Panc1 (cell line): ENCODE measurements around the gene BLOC1S6. TPM values are rescaled to one million over a fixed set of nuclear protein-coding genes. Genes with fewer than 3 reads are reported as not detected.

Source experiments
- ATAC-seq: fragments of 200-7000 bp; cut with Tn5 transposase; 2 replicates; pipeline ENCODE4 v1.9.1; 2020; ENCODE audit warnings: mild to moderate bottlenecking, moderate library complexity
- BruUV-seq: library from RNA; stranded (reverse); fragments of 400-500 nt; replicated peaks from 2 replicates; lab custom pipeline; 2021; lab: Mats Ljungman, UMichigan
- CTCF ChIA-PET: fragments of 300-600 bp; sonication (Branson Sonifier 250); formaldehyde crosslinking; loops from one replicate; lab custom pipeline; 2022; ENCODE audit warnings: antibody characterized with exemption; lab: Charles Lee
- POLR2A ChIA-PET: fragments of 300-600 bp; sonication (Branson Sonifier 250); formaldehyde crosslinking; loops from one replicate; lab custom pipeline; 2022; ENCODE audit warnings: antibody characterized with exemption; lab: Charles Lee
- DNase-seq: peaks from one replicate; pipeline ENCODE4 v3.0.0-alpha.2; 2010; ENCODE audit warnings: low read depth, low spot score
- H3K27ac ChIP-seq: 2 replicates; pipeline ENCODE4 v1.5.1; 2011; ENCODE audit warnings: mild to moderate bottlenecking, low read length, inconsistent platforms
- H3K27me3 ChIP-seq: fragments of 200-500 bp; sonication (Bioruptor generic); 2 replicates; pipeline ENCODE4 v1.6.0; 2014; ENCODE audit warnings: low read length, inconsistent platforms; ENCODE audit not compliant: control insufficient read depth, insufficient read depth
- H3K36me3 ChIP-seq: fragments of 200-500 bp; sonication (Bioruptor generic); 2 replicates; pipeline ENCODE4 v1.5.1; 2014; ENCODE audit warnings: inconsistent platforms, mild to moderate bottlenecking, low read length, moderate library complexity; ENCODE audit not compliant: control insufficient read depth, insufficient read depth
- H3K4me1 ChIP-seq: 2 replicates; pipeline ENCODE4 v1.5.1; 2011; ENCODE audit warnings: inconsistent platforms, mild to moderate bottlenecking, low read length, moderate library complexity; ENCODE audit not compliant: control insufficient read depth, insufficient read depth
- H3K4me3 ChIP-seq, 2 experiments: 2 replicates each; pipeline ENCODE4 v1.5.1; 2011 to 2012; ENCODE audit warnings: low read depth in 2 of 2, low read length in 2 of 2, mild to moderate bottlenecking in 2 of 2, inconsistent platforms in 1 of 2, moderate library complexity in 1 of 2
- H3K9me3 ChIP-seq: fragments of 200-500 bp; sonication (Bioruptor generic); 2 replicates; pipeline ENCODE4 v1.5.1; 2014; ENCODE audit warnings: low read depth, mild to moderate bottlenecking, inconsistent platforms, low read length, moderate library complexity; ENCODE audit not compliant: control insufficient read depth, insufficient read depth
- POLR2AphosphoS5 ChIP-seq: IDR thresholded peaks from 2 replicates; pipeline ENCODE4 v1.6.1; 2012; ENCODE audit warnings: mild to moderate bottlenecking, low read depth, low read length, moderate library complexity
- SIN3A ChIP-seq: IDR thresholded peaks from 2 replicates; pipeline ENCODE4 v1.6.1; 2012; ENCODE audit warnings: low read depth, mild to moderate bottlenecking, low read length, moderate library complexity, borderline replicate concordance; ENCODE audit not compliant: insufficient read depth
- TCF7L2 ChIP-seq: IDR thresholded peaks from 2 replicates; pipeline ENCODE4 v1.6.1; 2011; ENCODE audit warnings: mild to moderate bottlenecking, low read depth, low read length, inconsistent platforms
- in situ Hi-C: cut with HindIII; loops from 2 replicates; pipeline ENCODE4 v1.10.0; 2016; ENCODE audit warnings: low sequenced_read_pairs, low pct_unique_long_range_greater_than_20kb
- intact Hi-C: fragments of 100-400 bp; cut with micrococcal nuclease; formaldehyde crosslinking; loops from one replicate; pipeline ENCODE4 v1.10.0; 2022; ENCODE audit not compliant: unreplicated experiment
- total RNA-seq: library from RNA; stranded (reverse); gene quantifications from one replicate; pipeline ENCODE4 v1.2.1, GENCODE V29; 2021; ENCODE audit not compliant: unreplicated experiment
- TF ChIP-seq, protein P1 (sequence below), 2 experiments: IDR thresholded peaks; 2 replicates each; pipeline ENCODE4 v1.6.1; 2011 to 2012; ENCODE audit warnings: low read depth in 2 of 2, control low read depth in 1 of 2, low read length in 1 of 2, mild to moderate bottlenecking in 1 of 2, moderate library complexity in 1 of 2; ENCODE audit not compliant: insufficient read depth in 1 of 2
- TF ChIP-seq, protein P2 (sequence below): fragments of 450-650 bp; IDR thresholded peaks from 2 replicates; pipeline ENCODE4 v1.5.1; 2017; ENCODE audit warnings: mild to moderate bottlenecking

The BLOC1S6 gene
- total RNA-seq, 1 experiment from 2014 or later, result 52.0 TPM

DNA sequence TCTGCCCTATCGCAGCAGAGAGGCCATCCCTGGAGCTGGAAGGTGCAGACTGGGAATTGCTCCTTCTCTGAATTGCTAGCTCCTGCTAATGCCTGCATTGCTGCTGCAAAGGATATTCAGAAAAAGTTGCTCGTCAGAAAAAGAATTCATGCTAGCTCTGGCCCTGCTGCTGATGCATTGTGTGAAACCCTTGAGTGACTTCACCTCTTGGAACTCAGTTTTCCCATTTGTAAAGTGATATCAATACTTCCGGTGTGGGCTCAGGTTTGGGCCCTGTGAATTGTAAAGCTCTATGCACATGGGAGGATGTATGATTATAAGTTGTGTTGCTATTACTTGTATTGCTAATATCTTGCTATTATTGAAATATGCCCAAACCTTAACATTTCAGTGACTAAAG, 59.0 kb downstream of the BLOC1S6 start:
- no peak for DNase-seq

DNA sequence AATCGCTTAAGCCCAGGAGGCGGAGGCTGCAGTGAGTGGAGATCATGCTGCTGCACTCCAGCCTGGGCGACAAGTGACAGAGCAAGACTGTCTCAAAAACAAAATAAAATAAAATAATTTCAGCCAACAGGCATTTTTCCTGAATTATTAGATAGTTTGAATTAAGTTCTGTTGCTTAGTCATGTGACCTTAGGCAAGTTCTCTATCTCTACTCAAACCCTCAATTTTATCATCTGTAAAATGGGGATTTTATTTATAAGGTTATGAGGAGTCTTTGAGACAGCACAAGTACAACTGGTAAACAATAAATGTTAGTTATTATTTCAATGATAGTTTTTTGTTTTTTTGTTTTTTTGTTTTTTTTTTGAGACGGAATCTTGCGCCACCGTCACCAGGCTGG, 60.6 kb downstream of the BLOC1S6 start:
- POLR2A ChIA-PET, result no interaction called here
- no peak for ATAC-seq
- CTCF ChIA-PET, result no interaction called here
- Histone ChIP-seq H3K36me3 (no peaks in the 10 kb centered on the region), H3K4me1 (peaks cover 37% of the 10 kb centered on the region), H3K27ac (peak overlapping the region; percentile 69; the same call in 1 of the 2 replicates), H3K27me3 (no peaks in the 10 kb centered on the region), H3K9me3 (no peaks in the 10 kb centered on the region), H3K4me3 (no peak overlapping the region)
- no TSS peak for BruUV-seq
- DNase-seq, result no peak
- TF ChIP-seq TCF7L2 (no peak), POLR2AphosphoS5 (no peak), SIN3A (no peak)
- TF ChIP-seq, protein P1, sequence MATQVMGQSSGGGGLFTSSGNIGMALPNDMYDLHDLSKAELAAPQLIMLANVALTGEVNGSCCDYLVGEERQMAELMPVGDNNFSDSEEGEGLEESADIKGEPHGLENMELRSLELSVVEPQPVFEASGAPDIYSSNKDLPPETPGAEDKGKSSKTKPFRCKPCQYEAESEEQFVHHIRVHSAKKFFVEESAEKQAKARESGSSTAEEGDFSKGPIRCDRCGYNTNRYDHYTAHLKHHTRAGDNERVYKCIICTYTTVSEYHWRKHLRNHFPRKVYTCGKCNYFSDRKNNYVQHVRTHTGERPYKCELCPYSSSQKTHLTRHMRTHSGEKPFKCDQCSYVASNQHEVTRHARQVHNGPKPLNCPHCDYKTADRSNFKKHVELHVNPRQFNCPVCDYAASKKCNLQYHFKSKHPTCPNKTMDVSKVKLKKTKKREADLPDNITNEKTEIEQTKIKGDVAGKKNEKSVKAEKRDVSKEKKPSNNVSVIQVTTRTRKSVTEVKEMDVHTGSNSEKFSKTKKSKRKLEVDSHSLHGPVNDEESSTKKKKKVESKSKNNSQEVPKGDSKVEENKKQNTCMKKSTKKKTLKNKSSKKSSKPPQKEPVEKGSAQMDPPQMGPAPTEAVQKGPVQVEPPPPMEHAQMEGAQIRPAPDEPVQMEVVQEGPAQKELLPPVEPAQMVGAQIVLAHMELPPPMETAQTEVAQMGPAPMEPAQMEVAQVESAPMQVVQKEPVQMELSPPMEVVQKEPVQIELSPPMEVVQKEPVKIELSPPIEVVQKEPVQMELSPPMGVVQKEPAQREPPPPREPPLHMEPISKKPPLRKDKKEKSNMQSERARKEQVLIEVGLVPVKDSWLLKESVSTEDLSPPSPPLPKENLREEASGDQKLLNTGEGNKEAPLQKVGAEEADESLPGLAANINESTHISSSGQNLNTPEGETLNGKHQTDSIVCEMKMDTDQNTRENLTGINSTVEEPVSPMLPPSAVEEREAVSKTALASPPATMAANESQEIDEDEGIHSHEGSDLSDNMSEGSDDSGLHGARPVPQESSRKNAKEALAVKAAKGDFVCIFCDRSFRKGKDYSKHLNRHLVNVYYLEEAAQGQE (IDR thresholded peaks at IDR 0.05; ENCODE audit: insufficient read depth in 1 of 2, low read depth in 2 of 2, low read length in 1 of 2), result no peak
- TF ChIP-seq, protein P2, sequence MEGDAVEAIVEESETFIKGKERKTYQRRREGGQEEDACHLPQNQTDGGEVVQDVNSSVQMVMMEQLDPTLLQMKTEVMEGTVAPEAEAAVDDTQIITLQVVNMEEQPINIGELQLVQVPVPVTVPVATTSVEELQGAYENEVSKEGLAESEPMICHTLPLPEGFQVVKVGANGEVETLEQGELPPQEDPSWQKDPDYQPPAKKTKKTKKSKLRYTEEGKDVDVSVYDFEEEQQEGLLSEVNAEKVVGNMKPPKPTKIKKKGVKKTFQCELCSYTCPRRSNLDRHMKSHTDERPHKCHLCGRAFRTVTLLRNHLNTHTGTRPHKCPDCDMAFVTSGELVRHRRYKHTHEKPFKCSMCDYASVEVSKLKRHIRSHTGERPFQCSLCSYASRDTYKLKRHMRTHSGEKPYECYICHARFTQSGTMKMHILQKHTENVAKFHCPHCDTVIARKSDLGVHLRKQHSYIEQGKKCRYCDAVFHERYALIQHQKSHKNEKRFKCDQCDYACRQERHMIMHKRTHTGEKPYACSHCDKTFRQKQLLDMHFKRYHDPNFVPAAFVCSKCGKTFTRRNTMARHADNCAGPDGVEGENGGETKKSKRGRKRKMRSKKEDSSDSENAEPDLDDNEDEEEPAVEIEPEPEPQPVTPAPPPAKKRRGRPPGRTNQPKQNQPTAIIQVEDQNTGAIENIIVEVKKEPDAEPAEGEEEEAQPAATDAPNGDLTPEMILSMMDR, result no peak
- intact Hi-C loops, result no loop called here
- in situ Hi-C loops, result no loop called here

More for the DNA sequence above, 59.0 kb downstream of the BLOC1S6 start:
- Histone ChIP-seq H3K9me3 (no peaks in the 10 kb centered on the region), H3K36me3 (no peaks in the 10 kb centered on the region), H3K27ac (peak overlapping the region; percentile 89), H3K27me3 (no peaks in the 10 kb centered on the region), H3K4me3 (peak overlapping the region in 1 of 2 experiments; percentile 38; a peak in 2 of 4 replicates), H3K4me1 (peaks cover 52% of the 10 kb centered on the region)
- TF ChIP-seq TCF7L2, result no peak
- TF ChIP-seq, protein P1 (IDR thresholded peaks at IDR 0.05; ENCODE audit: insufficient read depth in 1 of 2, low read depth in 2 of 2, low read length in 1 of 2), result no peak
- no peak for TF ChIP-seq SIN3A
- no peak for TF ChIP-seq POLR2AphosphoS5
- TF ChIP-seq, protein P2, result no peak
- POLR2A ChIA-PET, result interaction anchor here (0.9 kb wide), 1 partner anchor 12 kb away, joined by 8 read pairs; no protein-coding TSS in a partner anchor
- in situ Hi-C loops, result no loop called here
- BruUV-seq, result no TSS peak
- CTCF ChIA-PET, result interaction anchor here (1.2 kb wide), 1 partner anchor 215 kb away, joined by 3 read pairs; no protein-coding TSS in a partner anchor
- peak; percentile 19; the same call in 1 of the 2 replicates for ATAC-seq
- intact Hi-C loops, result no loop called here
